ENCODE data around the gene NCLN. TPM values are rescaled to one million over a fixed set of nuclear protein-coding genes. Genes with fewer than 3 reads are reported as not detected.
"Not testable (repeated sequence)": the region's sequence is repeated elsewhere in the genome, so short reads cannot be mapped to it uniquely, and the experiment has no call there.

NCLN gene
- total RNA-seq, 4 donors from 2014 or later: 18.2 to 54.4 (median 43.1) TPM

DNA sequence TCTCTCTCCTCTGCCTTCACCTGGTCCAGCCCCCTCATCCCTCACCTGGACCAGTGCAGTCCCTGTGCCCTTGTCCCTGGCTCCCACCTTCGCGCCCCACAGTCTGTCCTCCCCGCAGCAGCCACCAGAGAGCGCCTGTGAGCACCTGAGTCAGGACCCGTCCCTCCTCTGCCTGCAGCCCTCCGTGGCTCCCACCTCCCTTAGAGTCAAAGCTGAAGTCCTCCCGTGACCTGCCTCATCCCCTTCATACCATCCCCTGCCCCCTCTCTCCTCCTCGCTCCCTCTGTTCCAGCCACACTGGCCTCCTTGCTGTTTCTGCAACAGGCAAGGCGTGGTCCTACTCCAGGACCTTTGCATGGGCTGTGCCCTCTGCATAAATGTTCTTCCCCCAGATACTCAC lies 49.1 kb downstream of the NCLN start:
- Histone ChIP-seq H3K36me3 (no peaks in the 10 kb centered on the region), H3K27ac (no peak overlapping the region), H3K4me1 (no peaks in the 10 kb centered on the region), H3K9me3 (no peaks in the 10 kb centered on the region), H3K27me3 (peaks cover 0 to 5% (median 4%) of the 10 kb centered on the region in 3 donors), H3K4me3 (no peak overlapping the region)
- TF ChIP-seq, protein P1, sequence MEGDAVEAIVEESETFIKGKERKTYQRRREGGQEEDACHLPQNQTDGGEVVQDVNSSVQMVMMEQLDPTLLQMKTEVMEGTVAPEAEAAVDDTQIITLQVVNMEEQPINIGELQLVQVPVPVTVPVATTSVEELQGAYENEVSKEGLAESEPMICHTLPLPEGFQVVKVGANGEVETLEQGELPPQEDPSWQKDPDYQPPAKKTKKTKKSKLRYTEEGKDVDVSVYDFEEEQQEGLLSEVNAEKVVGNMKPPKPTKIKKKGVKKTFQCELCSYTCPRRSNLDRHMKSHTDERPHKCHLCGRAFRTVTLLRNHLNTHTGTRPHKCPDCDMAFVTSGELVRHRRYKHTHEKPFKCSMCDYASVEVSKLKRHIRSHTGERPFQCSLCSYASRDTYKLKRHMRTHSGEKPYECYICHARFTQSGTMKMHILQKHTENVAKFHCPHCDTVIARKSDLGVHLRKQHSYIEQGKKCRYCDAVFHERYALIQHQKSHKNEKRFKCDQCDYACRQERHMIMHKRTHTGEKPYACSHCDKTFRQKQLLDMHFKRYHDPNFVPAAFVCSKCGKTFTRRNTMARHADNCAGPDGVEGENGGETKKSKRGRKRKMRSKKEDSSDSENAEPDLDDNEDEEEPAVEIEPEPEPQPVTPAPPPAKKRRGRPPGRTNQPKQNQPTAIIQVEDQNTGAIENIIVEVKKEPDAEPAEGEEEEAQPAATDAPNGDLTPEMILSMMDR (IDR thresholded peaks at IDR 0.05 in 4 of 5, conservative IDR thresholded peaks at IDR 0.05 in 1 of 5): no peak
- no peak for TF ChIP-seq POLR2A (IDR thresholded peaks at IDR 0.05)
- ATAC-seq (no peak), DNase-seq (no peak)
- in situ Hi-C loops (cut with MboI; ENCODE audit: low sequenced_read_pairs in 4 of 4): no loop called here
- intact Hi-C loops (cut with DNase I; ENCODE audit: low total_unique reads): no loop called here

DNA sequence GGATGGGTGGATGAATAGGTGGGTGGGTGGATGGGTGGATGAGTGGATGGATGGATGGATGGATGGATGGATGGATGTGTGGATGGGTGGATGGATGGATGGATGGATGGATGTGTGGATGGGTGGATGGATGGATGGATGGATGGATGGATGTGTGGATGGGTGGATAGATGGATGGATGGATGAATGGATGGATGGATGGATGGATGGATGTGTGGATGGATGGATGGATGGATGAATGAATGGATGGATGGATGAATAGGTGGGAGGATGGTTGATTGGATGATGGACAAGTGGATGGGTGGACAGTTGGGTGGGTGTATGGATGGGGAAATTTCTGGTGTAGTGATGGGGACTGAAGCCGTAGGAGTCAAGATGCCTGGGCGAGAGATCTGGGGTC lies 49.9 kb downstream of the NCLN start:
- H3K4me3 ChIP-seq; in situ Hi-C loops (cut with MboI; ENCODE audit: low sequenced_read_pairs in 4 of 4); H3K9me3 ChIP-seq; H3K36me3 ChIP-seq; intact Hi-C loops (cut with DNase I; ENCODE audit: low total_unique reads); H3K27ac ChIP-seq; DNase-seq; ATAC-seq; H3K4me1 ChIP-seq; H3K27me3 ChIP-seq: not testable (repeated sequence)

DNA sequence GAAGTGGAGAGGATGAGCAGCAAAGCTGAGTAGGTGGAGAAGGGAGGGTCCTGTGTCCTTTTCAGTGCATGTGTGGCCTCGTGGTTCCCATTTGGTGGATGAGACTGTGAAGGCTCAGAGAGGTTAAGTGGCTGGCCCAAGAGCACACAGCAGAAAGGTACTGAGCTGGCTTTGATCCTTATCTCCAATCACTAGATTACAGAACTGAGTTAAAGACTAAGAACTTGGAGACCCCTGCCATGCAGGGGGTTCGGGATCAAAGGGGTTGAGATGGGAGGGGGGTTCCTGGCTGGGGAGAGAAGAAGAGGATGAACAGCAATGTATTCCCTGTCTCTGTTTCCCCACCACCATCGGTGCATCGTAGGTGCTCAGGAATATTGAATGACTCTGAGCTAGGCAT lies 50.5 kb downstream of the NCLN start:
- in situ Hi-C loops (cut with MboI; ENCODE audit: low sequenced_read_pairs in 4 of 4): no loop called here
- H3K27me3 ChIP-seq: no peaks in the 10 kb centered on the region
- no peak for ATAC-seq

DNA sequence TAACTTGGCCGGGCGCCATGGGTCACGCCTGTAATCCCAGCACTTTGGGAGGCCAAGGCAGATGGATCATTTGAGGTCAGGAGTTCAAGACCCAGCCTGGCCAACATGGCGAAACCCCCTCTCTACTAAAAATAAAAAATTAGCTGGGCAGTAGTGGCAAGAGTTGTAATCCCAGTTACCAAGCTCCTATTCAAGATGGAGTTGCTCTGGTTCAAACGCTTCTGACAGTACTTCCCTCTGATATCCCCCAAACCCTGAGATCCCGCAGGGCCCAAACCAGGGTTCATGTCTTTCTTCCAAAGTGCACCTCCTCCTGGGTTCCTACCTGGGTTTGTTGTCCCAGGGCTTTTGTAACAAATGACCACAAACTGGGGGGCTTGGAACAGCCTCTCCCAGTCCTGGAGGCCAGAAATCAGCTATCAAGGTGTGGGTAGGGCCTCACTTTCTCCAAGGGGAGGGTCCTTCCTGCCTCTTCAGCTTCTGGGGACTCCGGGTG lies 52.4 kb downstream of the NCLN start:
- no peaks in the 10 kb centered on the region for H3K36me3 ChIP-seq
- DNase-seq (no peak), ATAC-seq (no peak)
- in situ Hi-C loops (cut with MboI; ENCODE audit: low sequenced_read_pairs in 4 of 4) (no loop called here), intact Hi-C loops (cut with DNase I; ENCODE audit: low total_unique reads) (no loop called here)
- no peaks in the 10 kb centered on the region for H3K27me3 ChIP-seq
- no peak overlapping the region for H3K4me3 ChIP-seq
- no peak overlapping the region for H3K27ac ChIP-seq
- no peak for TF ChIP-seq POLR2A (IDR thresholded peaks at IDR 0.05)
- TF ChIP-seq, protein P1 (IDR thresholded peaks at IDR 0.05 in 4 of 5, conservative IDR thresholded peaks at IDR 0.05 in 1 of 5): no peak
- no peaks in the 10 kb centered on the region for H3K4me1 ChIP-seq
- H3K9me3 ChIP-seq: no peaks in the 10 kb centered on the region

More for the DNA sequence above, 50.5 kb downstream of the NCLN start:
- H3K4me1 ChIP-seq: no peaks in the 10 kb centered on the region
- intact Hi-C loops (cut with DNase I; ENCODE audit: low total_unique reads): no loop called here
- no peaks in the 10 kb centered on the region for H3K9me3 ChIP-seq
- H3K27ac ChIP-seq: no peak overlapping the region
- no peak for DNase-seq
- H3K36me3 ChIP-seq: no peaks in the 10 kb centered on the region
- TF ChIP-seq, protein P1 (IDR thresholded peaks at IDR 0.05 in 4 of 5, conservative IDR thresholded peaks at IDR 0.05 in 1 of 5): no peak
- TF ChIP-seq POLR2A (IDR thresholded peaks at IDR 0.05): no peak
- no peak overlapping the region for H3K4me3 ChIP-seq

DNA sequence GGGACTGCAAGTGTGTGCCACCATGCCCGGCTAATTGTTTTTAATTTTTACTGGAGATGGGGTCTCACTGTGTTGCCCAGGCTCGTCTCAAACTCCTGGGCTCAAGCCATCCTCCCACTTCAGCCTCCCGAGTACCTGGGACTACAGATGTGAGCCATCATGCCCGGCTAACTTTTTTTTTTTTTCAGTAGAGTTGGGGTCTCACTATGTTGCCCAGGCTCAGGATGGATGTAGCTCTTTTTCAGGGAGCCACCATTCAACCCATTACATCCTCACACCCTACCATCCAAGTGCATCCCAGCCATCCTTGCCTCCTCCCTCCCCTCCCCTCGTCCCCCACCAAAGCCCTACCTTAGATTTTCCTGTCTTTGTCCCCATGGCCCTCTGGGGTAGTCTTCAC lies 53.6 kb downstream of the NCLN start:
- no peaks in the 10 kb centered on the region for H3K27me3 ChIP-seq
- TF ChIP-seq POLR2A (IDR thresholded peaks at IDR 0.05): no peak
- TF ChIP-seq, protein P1 (IDR thresholded peaks at IDR 0.05 in 4 of 5, conservative IDR thresholded peaks at IDR 0.05 in 1 of 5): no peak
- no peaks in the 10 kb centered on the region for H3K9me3 ChIP-seq
- no peaks in the 10 kb centered on the region for H3K4me1 ChIP-seq
- no peaks in the 10 kb centered on the region for H3K36me3 ChIP-seq
- in situ Hi-C loops (cut with MboI; ENCODE audit: low sequenced_read_pairs in 4 of 4) (no loop called here), intact Hi-C loops (cut with DNase I; ENCODE audit: low total_unique reads) (no loop called here)
- no peak for DNase-seq
- H3K4me3 ChIP-seq: no peak overlapping the region
- no peak overlapping the region for H3K27ac ChIP-seq
- ATAC-seq: no peak
